Liver (tissue), 3 donors: ENCODE measurements around the gene DCTN5.

Experiments
- FOXA1 ChIP-seq: IDR thresholded peaks from 2 replicates; pipeline ENCODE4 v1.6.1; 2016; ENCODE audit warnings: antibody characterized with exemption
- HNF4G ChIP-seq: IDR thresholded peaks from 2 replicates; pipeline ENCODE4 v1.6.1; 2016; ENCODE audit warnings: antibody characterized with exemption
- MAX ChIP-seq: IDR thresholded peaks from 2 replicates; pipeline ENCODE4 v1.6.1; 2016; ENCODE audit warnings: antibody characterized with exemption
- NR2F2 ChIP-seq: IDR thresholded peaks from 2 replicates; pipeline ENCODE4 v1.6.1; 2016; ENCODE audit warnings: antibody characterized with exemption
- RAD21 ChIP-seq, 2 donors: IDR thresholded peaks; 2 replicates each; pipeline ENCODE4 v1.6.1; 2016; ENCODE audit warnings: antibody characterized with exemption in 2 of 2, mild to moderate bottlenecking in 2 of 2
- TF ChIP-seq, protein P1 (sequence below): fragments of 150-350 bp; IDR thresholded peaks from 2 replicates; pipeline ENCODE4 v1.5.1; 2017; ENCODE audit warnings: improper control_type of control experiment, low read depth, low read length; ENCODE audit not compliant: missing input control
- TF ChIP-seq, protein P2 (sequence below): IDR thresholded peaks from 2 replicates; pipeline ENCODE4 v1.6.1; 2016; ENCODE audit warnings: antibody characterized with exemption, mild to moderate bottlenecking
- donor health status: healthy.
- donor health status: healthy.

DNA sequence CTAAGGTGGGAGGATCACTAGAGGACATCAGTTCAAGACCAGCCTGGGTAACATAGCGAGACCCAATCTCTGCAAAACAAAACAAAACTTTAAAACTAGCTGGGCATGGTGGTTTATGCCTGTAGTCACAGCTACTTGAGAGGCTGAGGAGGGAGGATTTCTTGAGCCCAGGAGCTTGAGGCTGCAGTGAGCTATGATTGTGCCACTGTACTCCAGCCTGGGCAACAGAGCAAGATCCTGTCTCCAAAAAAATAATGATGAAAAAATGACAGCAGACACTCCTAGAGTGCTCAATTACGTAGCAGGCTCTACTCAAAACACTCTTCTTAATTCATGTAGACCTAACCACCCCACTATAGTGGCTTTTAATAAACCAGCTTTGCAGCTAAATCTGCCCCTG lies 58.8 kb downstream of the DCTN5 start:
- TF ChIP-seq RAD21 (IDR thresholded peaks at IDR 0.05) (no peak), FOXA1 (no peak), MAX (no peak), NR2F2 (no peak), HNF4G (no peak)
- TF ChIP-seq, protein P1, sequence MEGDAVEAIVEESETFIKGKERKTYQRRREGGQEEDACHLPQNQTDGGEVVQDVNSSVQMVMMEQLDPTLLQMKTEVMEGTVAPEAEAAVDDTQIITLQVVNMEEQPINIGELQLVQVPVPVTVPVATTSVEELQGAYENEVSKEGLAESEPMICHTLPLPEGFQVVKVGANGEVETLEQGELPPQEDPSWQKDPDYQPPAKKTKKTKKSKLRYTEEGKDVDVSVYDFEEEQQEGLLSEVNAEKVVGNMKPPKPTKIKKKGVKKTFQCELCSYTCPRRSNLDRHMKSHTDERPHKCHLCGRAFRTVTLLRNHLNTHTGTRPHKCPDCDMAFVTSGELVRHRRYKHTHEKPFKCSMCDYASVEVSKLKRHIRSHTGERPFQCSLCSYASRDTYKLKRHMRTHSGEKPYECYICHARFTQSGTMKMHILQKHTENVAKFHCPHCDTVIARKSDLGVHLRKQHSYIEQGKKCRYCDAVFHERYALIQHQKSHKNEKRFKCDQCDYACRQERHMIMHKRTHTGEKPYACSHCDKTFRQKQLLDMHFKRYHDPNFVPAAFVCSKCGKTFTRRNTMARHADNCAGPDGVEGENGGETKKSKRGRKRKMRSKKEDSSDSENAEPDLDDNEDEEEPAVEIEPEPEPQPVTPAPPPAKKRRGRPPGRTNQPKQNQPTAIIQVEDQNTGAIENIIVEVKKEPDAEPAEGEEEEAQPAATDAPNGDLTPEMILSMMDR = no peak
- TF ChIP-seq, protein P2, sequence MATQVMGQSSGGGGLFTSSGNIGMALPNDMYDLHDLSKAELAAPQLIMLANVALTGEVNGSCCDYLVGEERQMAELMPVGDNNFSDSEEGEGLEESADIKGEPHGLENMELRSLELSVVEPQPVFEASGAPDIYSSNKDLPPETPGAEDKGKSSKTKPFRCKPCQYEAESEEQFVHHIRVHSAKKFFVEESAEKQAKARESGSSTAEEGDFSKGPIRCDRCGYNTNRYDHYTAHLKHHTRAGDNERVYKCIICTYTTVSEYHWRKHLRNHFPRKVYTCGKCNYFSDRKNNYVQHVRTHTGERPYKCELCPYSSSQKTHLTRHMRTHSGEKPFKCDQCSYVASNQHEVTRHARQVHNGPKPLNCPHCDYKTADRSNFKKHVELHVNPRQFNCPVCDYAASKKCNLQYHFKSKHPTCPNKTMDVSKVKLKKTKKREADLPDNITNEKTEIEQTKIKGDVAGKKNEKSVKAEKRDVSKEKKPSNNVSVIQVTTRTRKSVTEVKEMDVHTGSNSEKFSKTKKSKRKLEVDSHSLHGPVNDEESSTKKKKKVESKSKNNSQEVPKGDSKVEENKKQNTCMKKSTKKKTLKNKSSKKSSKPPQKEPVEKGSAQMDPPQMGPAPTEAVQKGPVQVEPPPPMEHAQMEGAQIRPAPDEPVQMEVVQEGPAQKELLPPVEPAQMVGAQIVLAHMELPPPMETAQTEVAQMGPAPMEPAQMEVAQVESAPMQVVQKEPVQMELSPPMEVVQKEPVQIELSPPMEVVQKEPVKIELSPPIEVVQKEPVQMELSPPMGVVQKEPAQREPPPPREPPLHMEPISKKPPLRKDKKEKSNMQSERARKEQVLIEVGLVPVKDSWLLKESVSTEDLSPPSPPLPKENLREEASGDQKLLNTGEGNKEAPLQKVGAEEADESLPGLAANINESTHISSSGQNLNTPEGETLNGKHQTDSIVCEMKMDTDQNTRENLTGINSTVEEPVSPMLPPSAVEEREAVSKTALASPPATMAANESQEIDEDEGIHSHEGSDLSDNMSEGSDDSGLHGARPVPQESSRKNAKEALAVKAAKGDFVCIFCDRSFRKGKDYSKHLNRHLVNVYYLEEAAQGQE = no peak
